HepG2 (cell line): ENCODE data around the gene TXNDC11. TPM values are rescaled to one million over a fixed set of nuclear protein-coding genes. Genes with fewer than 3 reads are reported as not detected.

Experiments used
- DNMT1 ChIP-seq: sonication (generic); formaldehyde crosslinking; IDR thresholded peaks from 2 replicates; pipeline ENCODE4 v1.5.1; 2020; ENCODE audit warnings: mild to moderate bottlenecking, missing genetic modification reagents
- EZH2 ChIP-seq: conservative IDR thresholded peaks from 2 replicates; pipeline ENCODE4 v1.6.1; 2012; ENCODE audit warnings: mild to moderate bottlenecking, low read depth, low read length, moderate library complexity
- FOXJ3 ChIP-seq: sonication (generic); formaldehyde crosslinking; IDR thresholded peaks from 2 replicates; pipeline ENCODE4 v1.4.0; 2020; ENCODE audit warnings: missing genetic modification reagents, mild to moderate bottlenecking, borderline replicate concordance
- HHEX ChIP-seq: IDR thresholded peaks from 2 replicates; pipeline ENCODE4 v1.6.1; 2016; ENCODE audit warnings: control low read depth
- MBNL3 ChIP-seq: fragments of 250-450 bp; sonication (Bioruptor Pico); conservative IDR thresholded peaks from 2 replicates; pipeline ENCODE4 v1.8.0; 2022; ENCODE audit warnings: mild to moderate bottlenecking, inconsistent platforms
- PAXIP1 ChIP-seq: sonication (generic); formaldehyde crosslinking; conservative IDR thresholded peaks from 2 replicates; pipeline ENCODE4 v1.4.0; 2020; ENCODE audit warnings: mild to moderate bottlenecking, missing genetic modification reagents, moderate library complexity
- PHF5A ChIP-seq: IDR thresholded peaks from one replicate; pipeline ENCODE4 v1.6.1; 2018; ENCODE audit warnings: low read depth, missing genetic modification reagents; ENCODE audit not compliant: unreplicated experiment
- RARG ChIP-seq: sonication (generic); formaldehyde crosslinking; IDR thresholded peaks from 2 replicates; pipeline ENCODE4 v1.4.0; 2020; ENCODE audit warnings: low read depth, mild to moderate bottlenecking, missing genetic modification reagents
- REL ChIP-seq: sonication (generic); formaldehyde crosslinking; conservative IDR thresholded peaks from 2 replicates; pipeline ENCODE4 v1.8.0; 2022; ENCODE audit warnings: mild to moderate bottlenecking, missing genetic modification reagents, moderate library complexity
- RXRA ChIP-seq: sonication (generic); formaldehyde crosslinking; IDR thresholded peaks from 2 replicates; pipeline ENCODE4 v1.5.1; 2020; ENCODE audit warnings: missing genetic modification reagents
- TCF12 ChIP-seq, 2 experiments: fragments of 450-650 bp in 1 of 2; sonication (generic) in 1 of 2; formaldehyde crosslinking in 1 of 2; IDR thresholded peaks; 2 replicates each; pipeline versions ENCODE4 v1.6.1 to v1.8.0; 2017 to 2022; ENCODE audit warnings: antibody characterized with exemption in 1 of 2, mild to moderate bottlenecking in 1 of 2, missing genetic modification reagents in 1 of 2, moderate library complexity in 1 of 2
- ZBTB20 ChIP-seq: sonication (generic); formaldehyde crosslinking; IDR thresholded peaks from 2 replicates; pipeline ENCODE4 v1.8.1; 2023; ENCODE audit warnings: missing genetic modification reagents, low read depth, mild to moderate bottlenecking, borderline replicate concordance
- ZBTB3 ChIP-seq: sonication (generic); formaldehyde crosslinking; IDR thresholded peaks from 2 replicates; pipeline ENCODE4 v1.4.0; 2020; ENCODE audit warnings: low read depth, mild to moderate bottlenecking, moderate library complexity, missing genetic modification reagents, borderline replicate concordance
- ZNF484 ChIP-seq: sonication (generic); formaldehyde crosslinking; IDR thresholded peaks from 2 replicates; pipeline ENCODE4 v1.5.1; 2020; ENCODE audit warnings: mild to moderate bottlenecking, low read depth, missing genetic modification reagents, borderline replicate concordance
- ZNF547 ChIP-seq: sonication (generic); formaldehyde crosslinking; IDR thresholded peaks from 2 replicates; pipeline ENCODE4 v1.5.1; 2020; ENCODE audit warnings: mild to moderate bottlenecking, missing genetic modification reagents
- ZNF563 ChIP-seq: sonication (generic); formaldehyde crosslinking; IDR thresholded peaks from 2 replicates; pipeline ENCODE4 v1.8.0; 2022; ENCODE audit warnings: mild to moderate bottlenecking, moderate library complexity, missing genetic modification reagents
- ZNF687 ChIP-seq: sonication (generic); formaldehyde crosslinking; IDR thresholded peaks from 2 replicates; pipeline ENCODE4 v1.5.1; 2020; ENCODE audit warnings: mild to moderate bottlenecking, missing genetic modification reagents, moderate library complexity
- polyA plus RNA-seq, 8 experiments: library from polyadenylated mRNA; depleted of rRNA in 3 of 8; stranded (reverse) in 7 of 8; unstranded in 1 of 8; fragments of >200 nt; fragmentation: Illumina TruSeq in 4 of 8; extraction: Trizol in 4 of 8; gene quantifications; 2 replicates each; pipeline versions ENCODE4 v1.2.1 to v1.2.3, GENCODE V29; 2011 to 2016; ENCODE audit warnings: low read depth in 4 of 8, missing spikeins in 1 of 8, mixed read lengths in 1 of 8; ENCODE audit not compliant: insufficient read depth in 1 of 8
- total RNA-seq, 5 experiments: library from RNA; depleted of rRNA; stranded (reverse); fragments of >200 nt; fragmentation: Illumina TruSeq; extraction: Trizol; gene quantifications; 2 replicates each; pipeline ENCODE4 v1.2.3, GENCODE V29; 2016; ENCODE audit warnings: low read depth in 1 of 5
- TF ChIP-seq, protein P1 (sequence below): sonication (generic); formaldehyde crosslinking; IDR thresholded peaks from 2 replicates; pipeline ENCODE4 v1.8.1; 2023; ENCODE audit warnings: missing genetic modification reagents, mild to moderate bottlenecking, borderline replicate concordance
- TF ChIP-seq, protein P2 (sequence below): sonication (generic); formaldehyde crosslinking; IDR thresholded peaks from 2 replicates; pipeline ENCODE4 v1.4.0; 2020; ENCODE audit warnings: missing genetic modification reagents, borderline replicate concordance

Gene TXNDC11
- total and polyA plus RNA-seq, 2 of the 13 experiments (the other 11 are each of a cell fraction or from before 2014, with no cell fraction given) = 74.9 to 123 TPM

GRCh38 chr16:11668623-11669379 is 73.9 kb downstream of the TXNDC11 start (continued):
- TF ChIP-seq ZNF687 (no peak; the same call in 1 of the 2 replicates), EZH2 (no peak), PAXIP1 (no peak), REL (0 out of 2 replicates have a peak, but pooled peaks have one; percentile 48), PHF5A (CRISPR knock-in tag) (no peak), ZNF547 (CRISPR knock-in tag) (0 out of 2 replicates have a peak, but pooled peaks have one; percentile 19), ZNF484 (CRISPR knock-in tag) (no peak), ZBTB3 (CRISPR knock-in tag) (no peak), RXRA (CRISPR knock-in tag) (no peak), HHEX (no peak), TCF12 (IDR thresholded peaks at IDR 0.05) (no peak), TCF12 (CRISPR knock-in tag; IDR thresholded peaks at IDR 0.05) (no peak), FOXJ3 (no peak), MBNL3 (CRISPR knock-in tag) (no peak), ZBTB20 (CRISPR knock-in tag) (0 out of 2 replicates have a peak, but pooled peaks have one; percentile 31), DNMT1 (CRISPR knock-in tag) (0 out of 2 replicates have a peak, but pooled peaks have one; percentile 69), RARG (CRISPR knock-in tag) (no peak), ZNF563 (CRISPR knock-in tag) (0 out of 2 replicates have a peak, but pooled peaks have one; percentile 51)
- TF ChIP-seq, protein P1, sequence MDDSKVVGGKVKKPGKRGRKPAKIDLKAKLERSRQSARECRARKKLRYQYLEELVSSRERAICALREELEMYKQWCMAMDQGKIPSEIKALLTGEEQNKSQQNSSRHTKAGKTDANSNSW (CRISPR knock-in tag) = peak; percentile 14; the same call in 1 of the 2 replicates
- TF ChIP-seq, protein P2, sequence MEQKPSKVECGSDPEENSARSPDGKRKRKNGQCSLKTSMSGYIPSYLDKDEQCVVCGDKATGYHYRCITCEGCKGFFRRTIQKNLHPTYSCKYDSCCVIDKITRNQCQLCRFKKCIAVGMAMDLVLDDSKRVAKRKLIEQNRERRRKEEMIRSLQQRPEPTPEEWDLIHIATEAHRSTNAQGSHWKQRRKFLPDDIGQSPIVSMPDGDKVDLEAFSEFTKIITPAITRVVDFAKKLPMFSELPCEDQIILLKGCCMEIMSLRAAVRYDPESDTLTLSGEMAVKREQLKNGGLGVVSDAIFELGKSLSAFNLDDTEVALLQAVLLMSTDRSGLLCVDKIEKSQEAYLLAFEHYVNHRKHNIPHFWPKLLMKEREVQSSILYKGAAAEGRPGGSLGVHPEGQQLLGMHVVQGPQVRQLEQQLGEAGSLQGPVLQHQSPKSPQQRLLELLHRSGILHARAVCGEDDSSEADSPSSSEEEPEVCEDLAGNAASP (CRISPR knock-in tag) = no peak
